ENCODE data around the gene SUN3. TPM values are rescaled to one million over a fixed set of nuclear protein-coding genes. Genes with fewer than 3 reads are reported as not detected.

The SUN3 gene
- total RNA-seq (under 1 TPM in 3 of 5 donors, not detected in 2; 0.55 to 0.90 (median 0.59) TPM), total RNA-seq (0 to 0.77 (median 0.08) reads per million in 29 experiments)
- total RNA-seq (2013): 0.52 TPM

GRCh38 chr7:48028938-48029337, at the start of gene SUN3:
SUN3 (minus strand) TSS chr7:48029107; CDS start chr7:48028938, 169 bp downstream.
- peaks cover 16 to 41% of the 10 kb centered on the region in 2 donors for H3K27me3 Mint-ChIP-seq
- POLR2A ChIA-PET: no interaction called here
- ATAC-seq (replicated peaks in 1 of 4): no peak

GRCh38 chr7:48078470-48078869, 49.6 kb upstream of the SUN3 start:
- ATAC-seq (replicated peaks in 1 of 4) (no peak), DNase-seq (no peak)
- Mint-ChIP-seq H3K27ac (no peak overlapping the region), H3K27me3 (no peaks in the 10 kb centered on the region), H3K9me3 (no peaks in the 10 kb centered on the region), H3K4me1 (peaks cover 12 to 17% (median 14%) of the 10 kb centered on the region in 3 donors), H3K4me3 (no peak overlapping the region), H3K36me3 (no peaks in the 10 kb centered on the region)
- peaks cover 4 to 6% of the 10 kb centered on the region in 2 experiments for H3K4me1 ChIP-seq (ENCODE audit: control insufficient read depth in 1 of 2, extremely low read depth in 1 of 2, insufficient read depth in 2 of 2, low read length in 2 of 2)
- H3K27ac ChIP-seq (ENCODE audit: low read length): no peak overlapping the region
- H3K36me3 ChIP-seq (ENCODE audit: control insufficient read depth in 2 of 2, extremely low read depth in 1 of 2, insufficient read depth in 1 of 2, low read length in 1 of 2): no peaks in the 10 kb centered on the region
- H3K4me3 ChIP-seq (ENCODE audit: control insufficient read depth in 1 of 2, extremely low read depth in 1 of 2, low read length in 1 of 2): no peak overlapping the region
- ChIA-PET POLR2A (no interaction called here), CTCF (interaction anchor here in 1 of 2 donors (1.0 kb wide), 1 partner anchor 67 kb away, joined by 3 read pairs; no protein-coding TSS in a partner anchor)
- H3K9me3 ChIP-seq: no peaks in the 10 kb centered on the region
- H3K27me3 ChIP-seq (replicated peaks in 1 of 2; ENCODE audit: control insufficient read depth in 2 of 2, extremely low read depth in 1 of 2, insufficient read depth in 2 of 2, low read length in 1 of 2): no peaks in the 10 kb centered on the region
- no CpG with 5 or more reads among the region's 2 CpGs for WGBS (ENCODE audit: insufficient coverage)

More at GRCh38 chr7:48028938-48029337, at the start of gene SUN3:
- Mint-ChIP-seq H3K4me3 (no peak within 1 kb of the TSS), H3K9me3 (peaks cover 2 to 7% (median 4%) of the 10 kb centered on the region in 3 donors), H3K36me3 (no peaks in the 10 kb centered on the region), H3K4me1 (no peaks in the 10 kb centered on the region), H3K27ac (no peak within 1 kb of the TSS)
- DNase-seq: no peak
- H3K4me1 ChIP-seq (ENCODE audit: control insufficient read depth in 1 of 2, extremely low read depth in 1 of 2, insufficient read depth in 2 of 2, low read length in 2 of 2): no peaks in the 10 kb centered on the region
- WGBS (ENCODE audit: insufficient coverage): 80% methylated on average over 1 of the region's 6 CpGs
- H3K4me3 ChIP-seq (ENCODE audit: control insufficient read depth in 1 of 2, extremely low read depth in 1 of 2, low read length in 1 of 2): no peak within 1 kb of the TSS
- peaks cover 0 to 4% of the 10 kb centered on the region in 2 experiments for H3K27me3 ChIP-seq (replicated peaks in 1 of 2; ENCODE audit: control insufficient read depth in 2 of 2, extremely low read depth in 1 of 2, insufficient read depth in 2 of 2, low read length in 1 of 2)
- H3K27ac ChIP-seq (ENCODE audit: low read length): no peak within 1 kb of the TSS
- H3K36me3 ChIP-seq (ENCODE audit: control insufficient read depth in 2 of 2, extremely low read depth in 1 of 2, insufficient read depth in 1 of 2, low read length in 1 of 2): no peaks in the 10 kb centered on the region
- no peaks in the 10 kb centered on the region for H3K9me3 ChIP-seq
- CTCF ChIA-PET: no interaction called here

GRCh38 chr7:48077423-48077822, 48.5 kb upstream of the SUN3 start:
- no peak overlapping the region for H3K27ac Mint-ChIP-seq
- peaks cover 2 to 7% (median 5%) of the 10 kb centered on the region in 3 donors for H3K4me1 Mint-ChIP-seq
- no peak for DNase-seq
- CTCF ChIA-PET: interaction anchor here in 1 of 2 donors (1.0 kb wide), 1 partner anchor 66 kb away, joined by 3 read pairs; no protein-coding TSS in a partner anchor
- H3K36me3 Mint-ChIP-seq: no peaks in the 10 kb centered on the region
- no peaks in the 10 kb centered on the region for H3K36me3 ChIP-seq (ENCODE audit: control insufficient read depth in 2 of 2, extremely low read depth in 1 of 2, insufficient read depth in 1 of 2, low read length in 1 of 2)
- H3K27ac ChIP-seq (ENCODE audit: low read length): no peak overlapping the region
- H3K27me3 ChIP-seq (replicated peaks in 1 of 2; ENCODE audit: control insufficient read depth in 2 of 2, extremely low read depth in 1 of 2, insufficient read depth in 2 of 2, low read length in 1 of 2): no peaks in the 10 kb centered on the region
- no peaks in the 10 kb centered on the region for H3K4me1 ChIP-seq (ENCODE audit: control insufficient read depth in 1 of 2, extremely low read depth in 1 of 2, insufficient read depth in 2 of 2, low read length in 2 of 2)
- 100% methylated on average over 1 of the region's 1 CpG for WGBS (ENCODE audit: insufficient coverage)
- no peaks in the 10 kb centered on the region for H3K9me3 ChIP-seq
- H3K9me3 Mint-ChIP-seq: no peaks in the 10 kb centered on the region
- no peak overlapping the region for H3K4me3 Mint-ChIP-seq
- ATAC-seq (replicated peaks in 1 of 4): no peak
- no peaks in the 10 kb centered on the region for H3K27me3 Mint-ChIP-seq
- H3K4me3 ChIP-seq (ENCODE audit: control insufficient read depth in 1 of 2, extremely low read depth in 1 of 2, low read length in 1 of 2): no peak overlapping the region
- POLR2A ChIA-PET: interaction anchor here in 1 of 2 donors (0.6 kb wide), 1 partner anchor 627 kb away, joined by 3 read pairs; no protein-coding TSS in a partner anchor

- ChIA-PET POLR2A (no interaction called here), CTCF (no interaction called here)
- Histone ChIP-seq H3K27ac (ENCODE audit: low read length) (no peak overlapping the region), H3K9me3 (no peaks in the 10 kb centered on the region), H3K36me3 (ENCODE audit: control insufficient read depth in 2 of 2, extremely low read depth in 1 of 2, insufficient read depth in 1 of 2, low read length in 1 of 2) (no peaks in the 10 kb centered on the region), H3K4me1 (ENCODE audit: control insufficient read depth in 1 of 2, extremely low read depth in 1 of 2, insufficient read depth in 2 of 2, low read length in 2 of 2) (no peaks in the 10 kb centered on the region), H3K27me3 (replicated peaks in 1 of 2; ENCODE audit: control insufficient read depth in 2 of 2, extremely low read depth in 1 of 2, insufficient read depth in 2 of 2, low read length in 1 of 2) (no peaks in the 10 kb centered on the region), H3K4me3 (ENCODE audit: control insufficient read depth in 1 of 2, extremely low read depth in 1 of 2, low read length in 1 of 2) (no peak overlapping the region)
- Mint-ChIP-seq H3K4me1 (peaks cover 0 to 5% (median 3%) of the 10 kb centered on the region in 3 donors), H3K36me3 (peaks cover 4% of the 10 kb centered on the region), H3K4me3 (no peak overlapping the region), H3K27ac (no peak overlapping the region), H3K27me3 (no peaks in the 10 kb centered on the region), H3K9me3 (peaks cover 0 to 4% (median 3%) of the 10 kb centered on the region in 3 donors)
- ATAC-seq (replicated peaks in 1 of 4) (no peak), DNase-seq (no peak)
Measured at GRCh38 chr7:48074204-48074654, 45.3 kb upstream of the SUN3 start.

- peaks cover 22% of the 10 kb centered on the region for H3K36me3 Mint-ChIP-seq
- Histone ChIP-seq H3K4me3 (ENCODE audit: control insufficient read depth in 1 of 2, extremely low read depth in 1 of 2, low read length in 1 of 2) (no peak overlapping the region), H3K27ac (ENCODE audit: low read length) (no peak overlapping the region), H3K4me1 (ENCODE audit: control insufficient read depth in 1 of 2, extremely low read depth in 1 of 2, insufficient read depth in 2 of 2, low read length in 2 of 2) (no peaks in the 10 kb centered on the region), H3K9me3 (no peaks in the 10 kb centered on the region), H3K27me3 (replicated peaks in 1 of 2; ENCODE audit: control insufficient read depth in 2 of 2, extremely low read depth in 1 of 2, insufficient read depth in 2 of 2, low read length in 1 of 2) (no peaks in the 10 kb centered on the region), H3K36me3 (ENCODE audit: control insufficient read depth in 2 of 2, extremely low read depth in 1 of 2, insufficient read depth in 1 of 2, low read length in 1 of 2) (no peaks in the 10 kb centered on the region)
- ATAC-seq (replicated peaks in 1 of 4) (no peak), DNase-seq (no peak)
- H3K27me3 Mint-ChIP-seq: no peaks in the 10 kb centered on the region
- H3K9me3 Mint-ChIP-seq: peaks cover 4 to 18% (median 8%) of the 10 kb centered on the region in 3 donors
- POLR2A ChIA-PET: interaction anchor here in 1 of 2 donors (0.6 kb wide), 1 partner anchor 103 kb away, joined by 3 read pairs; no protein-coding TSS in a partner anchor
- H3K27ac Mint-ChIP-seq: no peak overlapping the region
- CTCF ChIA-PET: interaction anchor here (0.5 to 0.6 kb wide), 2 partner anchors 52 to 67 kb away, joined by 3 to 4 read pairs; no protein-coding TSS in a partner anchor
- no peaks in the 10 kb centered on the region for H3K4me1 Mint-ChIP-seq
- no CpG with 5 or more reads among the region's 2 CpGs for WGBS (ENCODE audit: insufficient coverage)
- no peak overlapping the region for H3K4me3 Mint-ChIP-seq
Measured at GRCh38 chr7:48067475-48067874, 38.6 kb upstream of the SUN3 start.

GRCh38 chr7:48063985-48064384, 35.1 kb upstream of the SUN3 start:
- H3K36me3 ChIP-seq (ENCODE audit: control insufficient read depth in 2 of 2, extremely low read depth in 1 of 2, insufficient read depth in 1 of 2, low read length in 1 of 2): no peaks in the 10 kb centered on the region
- Mint-ChIP-seq H3K4me3 (no peak overlapping the region), H3K9me3 (peaks cover 4 to 14% (median 5%) of the 10 kb centered on the region in 3 donors), H3K27ac (no peak overlapping the region), H3K27me3 (no peaks in the 10 kb centered on the region), H3K4me1 (peaks cover 0 to 2% (median 0%) of the 10 kb centered on the region in 3 donors), H3K36me3 (peaks cover 23% of the 10 kb centered on the region)
- H3K9me3 ChIP-seq: no peaks in the 10 kb centered on the region
- no peaks in the 10 kb centered on the region for H3K4me1 ChIP-seq (ENCODE audit: control insufficient read depth in 1 of 2, extremely low read depth in 1 of 2, insufficient read depth in 2 of 2, low read length in 2 of 2)
- DNase-seq (no peak), ATAC-seq (replicated peaks in 1 of 4) (no peak)
- CTCF ChIA-PET: interaction anchor here in 1 of 2 donors (0.6 kb wide), 1 partner anchor 60 kb away, joined by 3 read pairs; no protein-coding TSS in a partner anchor
- H3K27me3 ChIP-seq (replicated peaks in 1 of 2; ENCODE audit: control insufficient read depth in 2 of 2, extremely low read depth in 1 of 2, insufficient read depth in 2 of 2, low read length in 1 of 2): no peaks in the 10 kb centered on the region
- POLR2A ChIA-PET: no interaction called here
- H3K4me3 ChIP-seq (ENCODE audit: control insufficient read depth in 1 of 2, extremely low read depth in 1 of 2, low read length in 1 of 2): no peak overlapping the region
- H3K27ac ChIP-seq (ENCODE audit: low read length): no peak overlapping the region
- 40% methylated on average over 1 of the region's 1 CpG for WGBS (ENCODE audit: insufficient coverage)

Measured in T-cell (primary cell).